Ammon's horn (tissue), 1 donor: ENCODE measurements around the gene TRIM38.
"Not testable (repeated sequence)": the region's sequence is repeated elsewhere in the genome, so short reads cannot be mapped to it uniquely, and the experiment has no call there.

Experiments used
- DNase-seq: peaks from one replicate; pipeline ENCODE4 v3.0.0-alpha.2; 2016; ENCODE audit warnings: low spot score

TRIM38 gene, protein sequence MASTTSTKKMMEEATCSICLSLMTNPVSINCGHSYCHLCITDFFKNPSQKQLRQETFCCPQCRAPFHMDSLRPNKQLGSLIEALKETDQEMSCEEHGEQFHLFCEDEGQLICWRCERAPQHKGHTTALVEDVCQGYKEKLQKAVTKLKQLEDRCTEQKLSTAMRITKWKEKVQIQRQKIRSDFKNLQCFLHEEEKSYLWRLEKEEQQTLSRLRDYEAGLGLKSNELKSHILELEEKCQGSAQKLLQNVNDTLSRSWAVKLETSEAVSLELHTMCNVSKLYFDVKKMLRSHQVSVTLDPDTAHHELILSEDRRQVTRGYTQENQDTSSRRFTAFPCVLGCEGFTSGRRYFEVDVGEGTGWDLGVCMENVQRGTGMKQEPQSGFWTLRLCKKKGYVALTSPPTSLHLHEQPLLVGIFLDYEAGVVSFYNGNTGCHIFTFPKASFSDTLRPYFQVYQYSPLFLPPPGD

GRCh38 chr6:25962149-25963127 lies at the start of gene TRIM38:
TSS of gene TRIM38 (plus strand) at chr6:25962802. CDS start at chr6:25966523, 3,721 bp downstream.
- peak; percentile 74 for DNase-seq

DNA sequence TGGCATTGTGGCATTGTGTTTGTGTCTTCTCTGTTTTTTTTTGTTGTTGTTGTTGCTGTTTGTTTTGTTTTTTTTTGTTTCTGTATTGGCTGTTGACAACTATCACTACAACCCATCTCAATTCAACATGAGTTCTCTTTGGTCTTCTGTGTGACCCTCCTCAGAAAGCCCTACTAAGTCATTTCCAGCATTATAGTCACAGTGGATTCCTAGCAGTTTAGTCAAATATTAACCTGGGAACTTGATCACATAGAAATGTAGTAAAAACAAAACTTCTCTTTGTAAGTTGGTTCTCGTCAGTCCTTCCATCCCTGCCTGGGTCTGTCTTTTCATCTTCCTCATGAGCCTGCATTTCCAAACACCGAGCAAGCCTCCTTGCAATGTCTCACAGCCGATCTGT lies 48.9 kb upstream of the TRIM38 start:
- no peak for DNase-seq

- no peak for DNase-seq
These were observed 46.3 kb upstream of the TRIM38 start for GRCh38 chr6:25916330-25916729.

GRCh38 chr6:25916789-25917490 lies 45.7 kb upstream of the TRIM38 start:
- no peak for DNase-seq

DNA sequence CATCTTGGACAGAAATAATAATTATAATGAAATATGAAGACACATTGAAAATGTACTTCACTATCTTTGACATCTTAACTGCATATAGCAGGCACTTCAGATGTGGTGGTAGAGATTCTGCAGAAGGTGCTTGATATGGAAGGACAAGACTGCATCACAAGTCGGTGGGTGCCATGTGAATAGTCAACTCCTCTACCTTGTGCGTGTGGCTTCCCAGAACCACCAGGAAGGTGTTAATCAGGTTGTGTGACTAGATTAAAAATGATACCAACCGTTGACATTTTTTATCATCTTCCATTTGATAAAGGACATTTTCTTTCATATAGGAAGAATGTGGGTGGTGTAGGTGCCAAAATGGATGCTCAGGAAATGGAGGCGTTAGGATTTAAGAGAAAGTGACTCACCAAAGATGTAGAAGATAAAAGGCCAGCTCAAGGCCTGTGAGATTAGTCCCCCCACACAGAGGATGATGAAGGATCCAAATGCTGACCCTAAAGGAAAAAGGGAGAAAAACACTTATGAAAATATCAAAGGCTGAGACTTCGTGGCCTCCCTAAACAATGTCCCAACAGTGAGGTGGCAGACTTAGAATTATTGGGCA lies 44.4 kb upstream of the TRIM38 start:
- no peak for DNase-seq

- DNase-seq, result no peak
These were observed 42.9 kb upstream of the TRIM38 start for GRCh38 chr6:25919657-25920056.

GRCh38 chr6:25921525-25922203 lies 40.9 kb upstream of the TRIM38 start:
- no peak for DNase-seq

GRCh38 chr6:25922301-25922700 lies 40.3 kb upstream of the TRIM38 start:
- no peak for DNase-seq

DNA sequence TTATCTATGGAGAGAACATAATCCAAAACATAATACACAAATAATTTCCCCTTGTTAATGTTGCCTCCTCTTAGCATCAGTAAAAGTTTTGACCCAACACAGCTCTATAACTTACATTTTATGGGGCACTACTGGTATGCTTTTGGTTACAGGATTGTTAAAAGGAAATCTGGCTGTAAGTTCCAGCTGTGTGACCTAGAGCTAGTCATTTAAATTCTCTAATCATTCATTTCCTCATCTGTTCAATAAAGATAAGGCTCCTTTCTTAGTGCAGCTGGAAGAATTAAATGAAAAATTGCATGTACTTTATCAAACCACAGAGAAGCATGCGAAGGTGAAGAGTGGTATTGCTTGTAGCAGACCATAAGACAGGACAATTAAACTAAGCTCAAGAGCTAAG lies 36.7 kb upstream of the TRIM38 start:
- no peak for DNase-seq

DNA sequence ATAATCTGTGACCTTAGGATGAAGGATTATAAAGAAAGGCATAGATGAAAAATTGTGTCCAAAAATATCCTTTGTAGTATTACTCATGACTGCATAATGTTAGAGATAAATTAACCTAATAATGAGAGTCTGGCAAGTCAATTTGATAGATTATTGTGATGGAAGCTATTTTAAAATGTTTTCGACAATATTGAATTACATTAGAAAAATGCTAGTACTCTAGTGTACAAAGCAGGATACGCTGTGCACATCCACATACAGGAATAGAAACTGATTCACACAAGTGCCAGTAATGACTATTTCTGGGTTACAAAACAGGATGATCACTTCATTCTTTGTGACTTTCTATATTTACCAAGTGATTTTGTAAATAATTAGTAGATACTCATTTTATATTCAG lies 35.4 kb upstream of the TRIM38 start:
- no peak for DNase-seq

DNA sequence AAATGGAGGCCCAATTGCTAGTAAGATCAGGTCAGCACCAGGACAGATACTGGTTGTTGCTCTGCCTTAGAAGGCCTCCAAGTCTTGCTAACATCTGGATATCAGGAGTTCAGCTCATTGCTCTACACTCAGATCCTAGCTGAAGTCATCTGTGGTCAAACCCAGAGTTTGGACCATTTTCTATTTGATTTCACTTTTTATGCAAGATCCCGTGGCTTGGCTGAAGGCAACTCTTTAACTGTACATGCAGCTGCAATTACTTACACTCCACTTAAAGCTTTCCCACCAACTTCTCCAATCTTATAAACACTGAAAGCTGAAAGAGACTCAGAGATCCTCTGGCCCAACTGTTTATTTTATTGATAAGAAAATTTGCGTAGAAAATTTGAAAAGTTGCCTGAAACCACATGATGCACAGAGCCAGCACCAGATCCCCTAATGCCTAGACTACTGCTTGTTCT lies 34.8 kb upstream of the TRIM38 start:
- no peak for DNase-seq

- DNase-seq, result no peak
These were observed 33.9 kb upstream of the TRIM38 start for GRCh38 chr6:25928562-25929324.

DNA sequence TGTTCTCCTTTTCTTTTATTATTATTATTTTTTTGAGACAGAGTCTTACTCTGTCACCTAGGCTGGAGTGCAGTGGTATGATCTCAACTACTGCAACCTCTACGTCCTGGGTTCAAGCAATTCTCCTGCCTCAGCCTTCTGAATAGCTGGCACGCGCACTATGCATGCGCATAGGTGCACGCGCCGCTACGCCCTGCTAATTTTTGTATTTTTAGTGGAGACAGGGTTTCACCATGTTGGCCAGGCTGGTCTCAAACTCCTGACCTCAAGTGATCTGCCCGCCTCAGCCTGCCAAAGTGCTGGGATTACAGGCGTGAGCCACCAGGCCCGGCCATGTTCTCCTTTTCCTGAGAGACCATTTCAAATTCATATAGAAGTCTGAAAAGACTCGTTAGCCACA lies 32.8 kb upstream of the TRIM38 start:
- DNase-seq, result not testable (repeated sequence)

- DNase-seq, result no peak
These were observed 31.8 kb upstream of the TRIM38 start, which contains the start of gene SLC17A2 for GRCh38 chr6:25930532-25931410. TSS of gene SLC17A2 (minus strand) at chr6:25930691. CDS start at chr6:25925796, 4,895 bp downstream.

GRCh38 chr6:25931411-25931709 lies 31.2 kb upstream of the TRIM38 start:
- DNase-seq, result no peak

DNA sequence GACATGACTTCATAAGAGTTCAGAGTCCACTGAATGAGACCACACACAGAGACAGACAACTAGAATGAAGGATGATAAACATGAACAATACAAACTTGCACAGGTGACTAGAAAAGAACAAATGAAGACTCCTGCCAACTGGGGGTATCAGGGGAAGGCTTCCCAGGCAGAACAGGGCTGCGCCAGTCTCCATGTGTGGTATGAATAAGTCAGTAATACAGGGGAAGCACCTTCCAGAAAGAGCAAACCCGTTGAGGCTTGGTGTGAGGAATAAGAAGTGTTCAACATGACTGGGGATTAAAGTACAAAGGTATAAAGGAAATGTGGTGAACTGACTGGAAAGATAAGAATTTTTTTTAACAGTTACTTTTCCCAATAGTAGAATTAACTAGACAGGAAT lies 28.4 kb upstream of the TRIM38 start:
- no peak for DNase-seq

DNA sequence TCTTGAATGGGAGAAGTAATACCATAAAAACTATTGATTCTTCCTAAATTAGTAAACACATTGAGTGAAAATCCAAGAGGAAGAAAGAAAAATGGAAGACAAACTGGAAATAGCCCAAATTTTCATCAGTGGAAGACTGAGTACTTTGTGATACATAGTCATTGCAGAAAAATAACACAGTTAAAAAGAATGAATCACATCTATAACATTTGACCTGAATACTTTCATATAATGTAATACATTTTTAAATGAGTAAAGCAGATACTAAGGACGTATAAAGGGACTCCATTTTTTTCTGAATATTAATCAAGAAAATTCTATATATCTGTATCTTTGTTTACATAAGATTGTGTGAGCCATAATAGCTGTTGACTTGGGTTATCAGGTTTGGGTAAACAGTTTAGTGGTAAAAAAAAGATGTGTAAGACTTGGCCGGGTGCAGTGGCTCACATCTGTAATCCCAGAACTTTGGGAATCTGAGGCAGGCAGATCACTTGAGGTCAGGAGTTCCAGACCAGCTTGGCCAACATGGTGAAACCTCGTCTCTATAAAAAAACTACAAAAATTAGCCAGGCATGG lies 27.8 kb upstream of the TRIM38 start:
- no peak for DNase-seq

GRCh38 chr6:25935953-25936352 lies 26.6 kb upstream of the TRIM38 start:
- DNase-seq, result no peak

DNA sequence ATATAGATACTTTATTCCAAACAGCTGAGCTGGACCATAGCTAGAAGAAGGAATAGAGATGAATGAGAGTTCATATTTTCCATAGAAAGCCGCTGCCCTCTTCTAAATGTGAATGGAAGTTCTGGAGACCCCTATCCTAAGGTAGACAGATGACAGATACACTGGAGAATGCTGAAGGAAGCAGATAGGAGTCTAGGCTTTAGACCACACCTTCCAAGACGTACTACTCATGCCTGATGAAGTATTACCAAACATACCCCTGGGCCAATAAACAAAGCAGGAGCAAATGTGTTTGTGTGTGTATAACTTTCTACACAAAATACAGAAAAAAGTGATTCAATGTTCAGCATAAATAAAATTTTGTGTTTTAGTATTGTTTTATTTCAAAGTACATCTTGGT lies 23.0 kb upstream of the TRIM38 start:
- DNase-seq, result no peak
